ENCODE measurements around the gene TIAM2.

- TF ChIP-seq CTCF (IDR thresholded peaks at IDR 0.05) (no peak), POLR2AphosphoS5 (IDR thresholded peaks at IDR 0.05) (no peak), POLR2A (IDR thresholded peaks at IDR 0.05) (no peak)
These were observed 3.9 kb upstream of the TIAM2 start for GRCh38 chr6:154991207-154991606.
